ENCODE results near the gene HPS4. TPM values are rescaled to one million over a fixed set of nuclear protein-coding genes. Genes with fewer than 3 reads are reported as not detected.

The HPS4 gene
- total and polyA plus RNA-seq, 2 of the 8 experiments (the other 6 are each of a cell fraction or from before 2014, with no cell fraction given) = 28.0 to 35.2 TPM

- Histone ChIP-seq H3K9ac (replicated peaks in 1 of 4; ENCODE audit: extremely low read depth in 1 of 4, low read depth in 3 of 4, low read length in 3 of 4) (peak overlapping the region in 1 of 4 experiments; percentile 65; a peak in 1 of 7 replicates), H2BK15ac (ENCODE audit: low read length) (no peak overlapping the region), H4K5ac (ENCODE audit: insufficient read length, low read depth, low read length) (no peak overlapping the region), H4K20me1 (replicated peaks in 1 of 2; ENCODE audit: control insufficient read depth in 1 of 2, insufficient read depth in 2 of 2, low read length in 2 of 2) (peaks cover 0 to 5% of the 10 kb centered on the region in 2 experiments), H2AFZ (ENCODE audit: low read length) (no peak overlapping the region), H3K36me3 (ENCODE audit: control insufficient read depth in 2 of 4, insufficient read depth in 4 of 4, low read length in 3 of 4) (peaks cover 2 to 22% (median 15%) of the 10 kb centered on the region in 4 experiments; a peak in 7 of 8 replicates), H3K23me2 (ENCODE audit: low read depth, low read length) (peaks cover 11% of the 10 kb centered on the region), H2BK5ac (ENCODE audit: low read depth, low read length) (no peak overlapping the region), H3K79me2 (ENCODE audit: control insufficient read depth in 1 of 2, insufficient read depth in 2 of 2, low read length in 2 of 2) (peaks cover 9 to 55% of the 10 kb centered on the region in 2 experiments), H3K4ac (replicated peaks; ENCODE audit: insufficient read length, low read depth, low read length) (no peak overlapping the region), H3K4me3 (ENCODE audit: extremely low read depth in 1 of 4, insufficient read depth in 2 of 4, low read depth in 3 of 4, low read length in 4 of 4) (no peak overlapping the region), H3K4me2 (ENCODE audit: insufficient read depth in 1 of 2, low read depth in 2 of 2, low read length in 2 of 2) (peak overlapping the region in 1 of 2 experiments; percentile 96; a peak in 1 of 4 replicates), H4K91ac (replicated peaks; ENCODE audit: insufficient read length, low read length) (no peak overlapping the region), H3K79me1 (ENCODE audit: low read depth, low read length) (0 out of 2 replicates have a peak, but pooled peaks cover 2% of the 10 kb centered on the region), H3K18ac (ENCODE audit: extremely low read depth, low read length) (no peak overlapping the region), H3K4me1 (replicated peaks in 1 of 4; ENCODE audit: control insufficient read depth in 3 of 4, insufficient read depth in 4 of 4, low read length in 3 of 4) (peaks cover 0 to 14% (median 6%) of the 10 kb centered on the region in 4 experiments; a peak in 5 of 7 replicates), H4K8ac (ENCODE audit: extremely low read depth, insufficient read depth, low read length) (no peak overlapping the region), H3K23ac (ENCODE audit: insufficient read length) (no peak overlapping the region), H3K56ac (replicated peaks; ENCODE audit: insufficient read length, low read depth, low read length) (no peak overlapping the region), H3K27ac (ENCODE audit: low read depth, low read length) (no peak overlapping the region), H3K27me3 (replicated peaks in 1 of 4; ENCODE audit: control insufficient read depth in 3 of 4, extremely low read depth in 1 of 4, insufficient read depth in 3 of 4, low read length in 3 of 4) (no peaks in the 10 kb centered on the region; a peak in 1 of 7 replicates), H2AK5ac (ENCODE audit: low read depth, low read length) (no peak overlapping the region), H3K14ac (ENCODE audit: insufficient read length) (no peak overlapping the region), H2BK120ac (replicated peaks; ENCODE audit: low read depth, low read length) (no peak overlapping the region), H3K9me3 (ENCODE audit: insufficient read depth in 2 of 2, low read depth in 1 of 2, low read length in 1 of 2) (no peaks in the 10 kb centered on the region), H2BK12ac (ENCODE audit: low read depth, low read length) (no peak overlapping the region), H2BK20ac (ENCODE audit: low read length) (no peak overlapping the region)
- no peak for TF ChIP-seq NRF1 (IDR thresholded peaks at IDR 0.05; ENCODE audit: low read depth, low read length)
- TF ChIP-seq RBBP5 (IDR thresholded peaks at IDR 0.05; ENCODE audit: borderline replicate concordance, low read depth, low read length) = no peak
- TF ChIP-seq RFX5 (IDR thresholded peaks at IDR 0.05; ENCODE audit: borderline replicate concordance, low read depth, low read length) = no peak
- no peak for TF ChIP-seq TBP (IDR thresholded peaks at IDR 0.05; ENCODE audit: low read depth, low read length)
- no peak for TF ChIP-seq GABPA (IDR thresholded peaks at IDR 0.05; ENCODE audit: borderline replicate concordance, insufficient read depth, low read length)
- ChIA-PET CTCF (ENCODE audit: partially characterized antibody) (interaction anchor here (0.9 to 2.8 kb wide), 5 partner anchors 13 to 185 kb away, joined by 3 to 18 read pairs (median 3); no protein-coding TSS in a partner anchor), POLR2A (ENCODE audit: partially characterized antibody) (interaction anchor here (1.1 to 1.2 kb wide), 3 partner anchors 9 to 32 kb away, joined by 3 to 4 read pairs (median 3); no protein-coding TSS in a partner anchor)
- DNase-seq (ENCODE audit: low read depth in 1 of 2, low spot score in 2 of 2) (no peak), FAIRE-seq (no peak)
- WGBS, 2 experiments (ENCODE audit: extremely low coverage in 1 of 2, insufficient coverage in 1 of 2, insufficient read length in 1 of 2, insufficient replicate concordance in 2 of 2, low coverage in 1 of 2, low lambda C conversion rate in 2 of 2, missing lambda C conversion rate in 1 of 2) = 97% methylated on average over 2 of the region's 2 CpGs; no CpG with 5 or more reads in 1 of the 2 experiments
Measured at GRCh38 chr22:26480611-26480932, 3.0 kb downstream of the HPS4 start.

Measured in H1 (cell line).